Measurements from ENCODE around the gene BGLAP. TPM values are rescaled to one million over a fixed set of nuclear protein-coding genes. Genes with fewer than 3 reads are reported as not detected.

The BGLAP gene
- total RNA-seq, 1 experiment from 2014 or later, result 2.4 TPM

DNA sequence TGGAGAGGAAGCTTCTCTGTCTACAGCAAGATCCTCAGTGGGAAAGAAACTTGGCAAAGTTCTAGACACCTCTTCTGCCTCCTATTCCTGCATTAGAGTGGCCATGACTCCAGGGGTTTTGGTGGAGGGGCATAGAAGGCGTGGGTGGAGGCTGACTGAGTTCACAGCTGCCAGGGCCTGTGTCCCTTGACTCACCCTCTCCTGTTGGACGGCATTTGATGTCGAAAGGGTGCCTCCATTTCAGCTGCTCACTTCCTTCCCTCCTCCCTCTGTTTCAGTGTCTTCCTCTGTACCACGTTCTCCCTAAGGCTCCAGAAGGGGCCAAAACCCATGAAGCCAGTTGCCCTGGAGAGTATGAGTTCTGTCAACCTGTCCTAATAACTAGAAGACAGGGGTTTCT, 42.8 kb downstream of the BGLAP start:
- Histone ChIP-seq H4K8ac (replicated peaks; ENCODE audit: insufficient read length, low read depth, low read length) (no peak overlapping the region), H4K5ac (ENCODE audit: insufficient read length, low read depth, low read length) (no peak overlapping the region), H4K91ac (ENCODE audit: insufficient read length, low read depth, low read length) (no peak overlapping the region), H3K4ac (ENCODE audit: low read depth, low read length) (no peak overlapping the region), H3K79me1 (ENCODE audit: insufficient read depth, low read depth, low read length, poor library complexity, severe bottlenecking) (no peaks in the 10 kb centered on the region), H3K18ac (ENCODE audit: insufficient read length, low read depth, low read length) (no peak overlapping the region), H2BK120ac (ENCODE audit: low read depth, low read length, poor library complexity, severe bottlenecking) (no peak overlapping the region), H3K9me3 (ENCODE audit: control insufficient read depth, low read depth, low read length) (no peaks in the 10 kb centered on the region), H3K23ac (ENCODE audit: insufficient read length, low read depth, low read length) (no peak overlapping the region), H3K14ac (ENCODE audit: insufficient read depth, low read length) (no peak overlapping the region), H3K56ac (ENCODE audit: insufficient read length, low read depth, low read length) (no peak overlapping the region), H2BK12ac (ENCODE audit: insufficient read length, low read depth, low read length) (no peak overlapping the region), H2AFZ (ENCODE audit: low read length) (no peak overlapping the region), H3K79me2 (ENCODE audit: insufficient read depth, low read length) (peaks cover 20% of the 10 kb centered on the region), H2BK20ac (ENCODE audit: low read depth, low read length, poor library complexity, severe bottlenecking) (no peak overlapping the region), H4K20me1 (ENCODE audit: control insufficient read depth, insufficient read depth, insufficient read length) (no peaks in the 10 kb centered on the region), H2BK5ac (ENCODE audit: insufficient read length, low read length) (no peak overlapping the region), H3T11ph (ENCODE audit: low read length) (no peak overlapping the region), H2BK15ac (ENCODE audit: low read depth, low read length) (no peak overlapping the region), H3K9ac (ENCODE audit: extremely low read depth, insufficient read length, low read length) (no peak overlapping the region), H2AK5ac (ENCODE audit: insufficient read length, low read length) (no peak overlapping the region), H3K4me1 (ENCODE audit: insufficient read depth, low read length) (no peaks in the 10 kb centered on the region), H3K4me2 (ENCODE audit: insufficient read depth, insufficient read length, low read length) (no peak overlapping the region), H3K27me3 (ENCODE audit: insufficient read depth, low read length) (no peaks in the 10 kb centered on the region; the same call in 1 of the 2 replicates), H3K23me2 (ENCODE audit: insufficient read length, low read depth, low read length, poor library complexity, severe bottlenecking) (peaks cover 12% of the 10 kb centered on the region), H3K27ac (ENCODE audit: insufficient read length, low read depth, low read length) (no peak overlapping the region)
- no peaks in the 10 kb centered on the region for H3K9me3 Mint-ChIP-seq
- H3K27ac Mint-ChIP-seq, result no peak overlapping the region
- no peak for DNase-seq
- TF ChIP-seq, protein P1, sequence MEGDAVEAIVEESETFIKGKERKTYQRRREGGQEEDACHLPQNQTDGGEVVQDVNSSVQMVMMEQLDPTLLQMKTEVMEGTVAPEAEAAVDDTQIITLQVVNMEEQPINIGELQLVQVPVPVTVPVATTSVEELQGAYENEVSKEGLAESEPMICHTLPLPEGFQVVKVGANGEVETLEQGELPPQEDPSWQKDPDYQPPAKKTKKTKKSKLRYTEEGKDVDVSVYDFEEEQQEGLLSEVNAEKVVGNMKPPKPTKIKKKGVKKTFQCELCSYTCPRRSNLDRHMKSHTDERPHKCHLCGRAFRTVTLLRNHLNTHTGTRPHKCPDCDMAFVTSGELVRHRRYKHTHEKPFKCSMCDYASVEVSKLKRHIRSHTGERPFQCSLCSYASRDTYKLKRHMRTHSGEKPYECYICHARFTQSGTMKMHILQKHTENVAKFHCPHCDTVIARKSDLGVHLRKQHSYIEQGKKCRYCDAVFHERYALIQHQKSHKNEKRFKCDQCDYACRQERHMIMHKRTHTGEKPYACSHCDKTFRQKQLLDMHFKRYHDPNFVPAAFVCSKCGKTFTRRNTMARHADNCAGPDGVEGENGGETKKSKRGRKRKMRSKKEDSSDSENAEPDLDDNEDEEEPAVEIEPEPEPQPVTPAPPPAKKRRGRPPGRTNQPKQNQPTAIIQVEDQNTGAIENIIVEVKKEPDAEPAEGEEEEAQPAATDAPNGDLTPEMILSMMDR (conservative IDR thresholded peaks at IDR 0.05), result no peak
- H3K4me1 Mint-ChIP-seq, result peaks cover 24 to 29% of the 10 kb centered on the region in 2 experiments
- no peaks in the 10 kb centered on the region; the same call in 1 of the 2 replicates for H3K27me3 Mint-ChIP-seq (ENCODE audit: low read depth)
- WGBS (ENCODE audit: extremely low coverage, insufficient read length, low lambda C conversion rate), result no CpG with 5 or more reads among the region's 4 CpGs
- 0 out of 5 replicates have a peak overlapping the region, but pooled peaks of 1 of the 2 experiments have one; percentile 42 for H3K4me3 Mint-ChIP-seq
- peaks cover 0 to 9% (median 3%) of the 10 kb centered on the region in 3 experiments; a peak in 3 of 7 replicates for H3K36me3 Mint-ChIP-seq (ENCODE audit: insufficient read depth in 1 of 3, low read depth in 3 of 3)

Measured in H9 (cell line).